GM12878 (cell line): ENCODE results near the gene ATXN1. TPM values are rescaled to one million over a fixed set of nuclear protein-coding genes. Genes with fewer than 3 reads are reported as not detected.

Experiments used
- ATAC-seq: fragments of 200-7000 bp; cut with Tn5 transposase; 3 replicates; pipeline ENCODE4 v1.9.1; 2020; ENCODE audit warnings: mild to moderate bottlenecking, moderate library complexity
- BruUV-seq: library from RNA; stranded (reverse); fragments of 400-500 nt; replicated peaks from 2 replicates; lab custom pipeline; 2021; lab: Mats Ljungman, UMichigan
- CTCF ChIA-PET: fragments of 300-600 bp; sonication (Branson Sonifier 250); formaldehyde crosslinking; extraction: SDS; loops from one replicate; lab custom pipeline; 2021; ENCODE audit warnings: inconsistent platforms; lab: Yijun Ruan, JAX
- POLR2A ChIA-PET: fragments of 350-600 bp; formaldehyde crosslinking; extraction: SDS; loops from one replicate; lab custom pipeline; 2021; ENCODE audit warnings: inconsistent platforms; lab: Charles Lee
- RAD21 ChIA-PET: fragments of 300-600 bp; sonication (Branson Sonifier 250); formaldehyde crosslinking; loops from one replicate; lab custom pipeline; 2023; ENCODE audit warnings: antibody characterized with exemption; ENCODE audit not compliant: unreplicated experiment; lab: Charles Lee
- SMC1A ChIA-PET: fragments of 300-600 bp; sonication (Branson Sonifier 250); formaldehyde crosslinking; loops from one replicate; lab custom pipeline; 2023; ENCODE audit not compliant: unreplicated experiment, uncharacterized antibody; lab: Charles Lee
- DNase-seq: peaks from one replicate; pipeline ENCODE4 v3.0.0-alpha.2; 2011; ENCODE audit warnings: low read depth, low spot score
- FAIRE-seq: peaks from 3 replicates; lab custom pipeline; 2011; peaks lifted over from hg19 to GRCh38; lab: Jason Lieb, UNC
- H2AFZ ChIP-seq: 2 replicates; pipeline ENCODE4 v1.6.0; 2011; ENCODE audit warnings: low read depth, low read length, control low read depth; ENCODE audit not compliant: control insufficient read depth
- H3K27ac ChIP-seq: 2 replicates; pipeline ENCODE4 v1.5.1; 2011; ENCODE audit warnings: control low read depth; ENCODE audit not compliant: control insufficient read depth, insufficient read depth
- H3K27me3 ChIP-seq, 2 experiments: replicated peaks in 1 of 2; 2 replicates each; pipeline versions ENCODE4 v1.6.0 to v1.6.1; 2011; ENCODE audit warnings: low read length in 1 of 2; ENCODE audit not compliant: control insufficient read depth in 2 of 2, insufficient read depth in 2 of 2
- H3K36me3 ChIP-seq, 2 experiments: 2 replicates each; pipeline ENCODE4 v1.5.1; 2011; ENCODE audit warnings: low read length in 1 of 2; ENCODE audit not compliant: control insufficient read depth in 2 of 2, insufficient read depth in 2 of 2
- H3K4me1 ChIP-seq: 2 replicates; pipeline ENCODE4 v1.6.1; 2011; ENCODE audit warnings: mild to moderate bottlenecking, low read length, moderate library complexity, mixed read lengths; ENCODE audit not compliant: control insufficient read depth, insufficient read depth
- H3K4me2 ChIP-seq: 2 replicates; pipeline ENCODE4 v1.6.0; 2011; ENCODE audit warnings: control low read depth; ENCODE audit not compliant: control insufficient read depth, insufficient read depth
- H3K4me3 ChIP-seq: fragments of 200-600 bp; sonication (generic); 2 replicates; pipeline ENCODE4 v1.5.1; 2016
- H3K79me2 ChIP-seq: 2 replicates; pipeline ENCODE4 v1.6.0; 2011; ENCODE audit warnings: low read length; ENCODE audit not compliant: control insufficient read depth, insufficient read depth
- H3K9ac ChIP-seq: 2 replicates; pipeline ENCODE4 v1.8.0; 2011; ENCODE audit warnings: low read length, control low read depth, mixed read lengths; ENCODE audit not compliant: control insufficient read depth, insufficient read depth
- H3K9me3 ChIP-seq: replicated peaks from 3 replicates; pipeline ENCODE4 v1.5.1; 2011; ENCODE audit warnings: mild to moderate bottlenecking, low read length; ENCODE audit not compliant: control insufficient read depth, insufficient read depth
- H4K20me1 ChIP-seq: 2 replicates; pipeline ENCODE4 v1.6.0; 2011; ENCODE audit not compliant: control insufficient read depth, insufficient read depth
- CEBPB ChIP-seq, 2 experiments: fragments of 150-350 bp in 1 of 2; IDR thresholded peaks; 2 replicates each; pipeline ENCODE4 v1.6.1; 2012 to 2014; ENCODE audit warnings: low read depth in 2 of 2, low read length in 2 of 2, borderline replicate concordance in 1 of 2, inconsistent platforms in 1 of 2
- CREB1 ChIP-seq: IDR thresholded peaks from 2 replicates; pipeline ENCODE4 v1.6.1; 2012; ENCODE audit warnings: low read depth, mild to moderate bottlenecking, inconsistent platforms
- NR2C1 ChIP-seq: fragments of 450-650 bp; IDR thresholded peaks from 2 replicates; pipeline ENCODE4 v1.6.1; 2017; ENCODE audit warnings: antibody characterized with exemption, mild to moderate bottlenecking, moderate library complexity
- RELA ChIP-seq: fragments of 450-650 bp; IDR thresholded peaks from 2 replicates; pipeline ENCODE4 v1.8.0; 2014; ENCODE audit warnings: borderline replicate concordance; ENCODE audit not compliant: partially characterized antibody
- REST ChIP-seq: IDR thresholded peaks from 2 replicates; pipeline ENCODE4 v1.6.1; 2012; ENCODE audit warnings: mild to moderate bottlenecking, low read depth, low read length
- STAT1 ChIP-seq: fragments of 450-650 bp; conservative IDR thresholded peaks from 2 replicates; pipeline ENCODE4 v1.6.1; 2014; ENCODE audit warnings: antibody characterized with exemption, mild to moderate bottlenecking
- TCF12 ChIP-seq: IDR thresholded peaks from 2 replicates; pipeline ENCODE4 v1.6.1; 2011; ENCODE audit warnings: low read depth, mild to moderate bottlenecking, low read length
- WGBS: methylation state at CpG from one replicate; pipeline ENCODE4 v1.1.6; 2016; ENCODE audit warnings: low lambda C conversion rate; ENCODE audit not compliant: insufficient replicate concordance, insufficient coverage; ENCODE audit errors: missing lambda C conversion rate; 5-methylcytosine and 5-hydroxymethylcytosine counted together
- in situ Hi-C: fragments of 300-500 bp; cut with MboI; formaldehyde crosslinking; loops from 9 replicates; pipeline ENCODE4 v1.14.3; 2018; ENCODE audit warnings: mixed read lengths
- intact Hi-C: fragments of 100-400 bp; cut with micrococcal nuclease; formaldehyde crosslinking; loops from one replicate; pipeline ENCODE4 v1.14.2; 2022; ENCODE audit not compliant: unreplicated experiment
- polyA plus RNA-seq, 11 experiments: library from polyadenylated mRNA; depleted of rRNA in 4 of 11; unstranded in 6 of 11; stranded (reverse) in 5 of 11; fragments of >200 nt; fragmentation: Nextera tagmentation in 4 of 11; fragmentation: Illumina TruSeq in 1 of 11; extraction: Ambion mirVana in 4 of 11; extraction: Trizol in 1 of 11; gene quantifications; 1 replicate in 1 of 11; 2 replicates in 10 of 11; pipeline versions ENCODE4 v1.2.1 to v1.2.3, GENCODE V29; 2011 to 2016; ENCODE audit warnings: inconsistent platforms in 2 of 11, missing spikeins in 2 of 11, low read depth in 1 of 11
- total RNA-seq, 4 experiments: library from RNA; depleted of rRNA in 3 of 4; stranded (reverse); fragments of >200 nt in 3 of 4; fragmentation: Illumina TruSeq in 1 of 4; extraction: Trizol in 1 of 4; gene quantifications; 2 replicates each; pipeline versions ENCODE4 v1.2.1 to v1.2.3, GENCODE V29; 2013 to 2021
- TF ChIP-seq, protein P1 (sequence below): IDR thresholded peaks from 2 replicates; pipeline ENCODE4 v1.6.1; 2012; ENCODE audit warnings: improper control_type of control experiment, low read depth, low read length; ENCODE audit not compliant: insufficient replicate concordance

Gene ATXN1
- total and polyA plus RNA-seq, 10 of the 15 experiments (the other 5 are each of a cell fraction or from before 2014, with no cell fraction given): 12.2 to 51.2 (median 20.5) TPM

DNA sequence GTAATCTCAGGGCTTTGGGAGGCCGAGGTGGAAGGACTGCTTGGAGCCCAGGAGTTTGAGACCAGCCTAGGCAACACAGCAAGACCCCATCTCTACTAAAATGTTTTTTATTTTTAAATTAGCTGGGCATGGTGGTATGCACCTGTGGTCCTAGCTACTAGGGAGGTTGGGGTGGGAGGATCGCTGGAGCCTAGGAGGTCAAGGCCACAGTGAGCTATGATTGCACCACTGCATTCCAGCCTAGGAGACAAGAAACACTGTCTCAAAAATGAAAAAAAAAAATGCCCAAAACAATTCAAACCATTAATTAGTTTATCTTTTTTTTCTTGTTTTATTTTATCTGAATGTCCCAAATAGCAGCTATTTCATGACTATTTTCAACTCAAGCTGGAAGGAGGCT, 437.1 kb downstream of the ATXN1 start (continued):
- no peak for TF ChIP-seq REST

GRCh38 chr6:16322666-16323312, 438.5 kb downstream of the ATXN1 start:
- Histone ChIP-seq H3K27ac (peak overlapping the region; percentile 29), H4K20me1 (no peaks in the 10 kb centered on the region), H3K9me3 (no peaks in the 10 kb centered on the region; the same call in 2 of the 3 replicates), H3K9ac (peak overlapping the region; percentile 31; the same call in 1 of the 2 replicates), H3K27me3 (no peaks in the 10 kb centered on the region), H3K4me1 (peaks cover 28% of the 10 kb centered on the region), H3K36me3 (peaks cover 16 to 39% of the 10 kb centered on the region in 2 experiments; a peak in 3 of 4 replicates), H2AFZ (peak overlapping the region; percentile 65), H3K4me3 (no peak overlapping the region), H3K4me2 (peak overlapping the region; percentile 39; the same call in 1 of the 2 replicates), H3K79me2 (no peaks in the 10 kb centered on the region; the same call in 1 of the 2 replicates)
- FAIRE-seq (peak; percentile 96), DNase-seq (no peak), ATAC-seq (no peak)
- 30% methylated on average over 11 of the region's 11 CpGs for WGBS
- ChIA-PET RAD21 (interaction anchor here (1.3 to 2.2 kb wide), 5 partner anchors 9 to 440 kb away, joined by 3 to 7 read pairs (median 4); no protein-coding TSS in a partner anchor), SMC1A (interaction anchor here (0.6 to 3.3 kb wide), 7 partner anchors 11 to 714 kb away, joined by 3 to 13 read pairs (median 3); no protein-coding TSS in a partner anchor), CTCF (interaction anchor here (0.9 to 9.3 kb wide), 5 partner anchors 8 to 448 kb away, joined by 3 to 53 read pairs (median 4); no protein-coding TSS in a partner anchor), POLR2A (interaction anchor here (0.6 kb wide), 1 partner anchor 329 kb away, joined by 3 read pairs; no protein-coding TSS in a partner anchor)
- BruUV-seq: no TSS peak
- intact Hi-C loops (no loop called here), in situ Hi-C loops (no loop called here)
- TF ChIP-seq, protein P1, sequence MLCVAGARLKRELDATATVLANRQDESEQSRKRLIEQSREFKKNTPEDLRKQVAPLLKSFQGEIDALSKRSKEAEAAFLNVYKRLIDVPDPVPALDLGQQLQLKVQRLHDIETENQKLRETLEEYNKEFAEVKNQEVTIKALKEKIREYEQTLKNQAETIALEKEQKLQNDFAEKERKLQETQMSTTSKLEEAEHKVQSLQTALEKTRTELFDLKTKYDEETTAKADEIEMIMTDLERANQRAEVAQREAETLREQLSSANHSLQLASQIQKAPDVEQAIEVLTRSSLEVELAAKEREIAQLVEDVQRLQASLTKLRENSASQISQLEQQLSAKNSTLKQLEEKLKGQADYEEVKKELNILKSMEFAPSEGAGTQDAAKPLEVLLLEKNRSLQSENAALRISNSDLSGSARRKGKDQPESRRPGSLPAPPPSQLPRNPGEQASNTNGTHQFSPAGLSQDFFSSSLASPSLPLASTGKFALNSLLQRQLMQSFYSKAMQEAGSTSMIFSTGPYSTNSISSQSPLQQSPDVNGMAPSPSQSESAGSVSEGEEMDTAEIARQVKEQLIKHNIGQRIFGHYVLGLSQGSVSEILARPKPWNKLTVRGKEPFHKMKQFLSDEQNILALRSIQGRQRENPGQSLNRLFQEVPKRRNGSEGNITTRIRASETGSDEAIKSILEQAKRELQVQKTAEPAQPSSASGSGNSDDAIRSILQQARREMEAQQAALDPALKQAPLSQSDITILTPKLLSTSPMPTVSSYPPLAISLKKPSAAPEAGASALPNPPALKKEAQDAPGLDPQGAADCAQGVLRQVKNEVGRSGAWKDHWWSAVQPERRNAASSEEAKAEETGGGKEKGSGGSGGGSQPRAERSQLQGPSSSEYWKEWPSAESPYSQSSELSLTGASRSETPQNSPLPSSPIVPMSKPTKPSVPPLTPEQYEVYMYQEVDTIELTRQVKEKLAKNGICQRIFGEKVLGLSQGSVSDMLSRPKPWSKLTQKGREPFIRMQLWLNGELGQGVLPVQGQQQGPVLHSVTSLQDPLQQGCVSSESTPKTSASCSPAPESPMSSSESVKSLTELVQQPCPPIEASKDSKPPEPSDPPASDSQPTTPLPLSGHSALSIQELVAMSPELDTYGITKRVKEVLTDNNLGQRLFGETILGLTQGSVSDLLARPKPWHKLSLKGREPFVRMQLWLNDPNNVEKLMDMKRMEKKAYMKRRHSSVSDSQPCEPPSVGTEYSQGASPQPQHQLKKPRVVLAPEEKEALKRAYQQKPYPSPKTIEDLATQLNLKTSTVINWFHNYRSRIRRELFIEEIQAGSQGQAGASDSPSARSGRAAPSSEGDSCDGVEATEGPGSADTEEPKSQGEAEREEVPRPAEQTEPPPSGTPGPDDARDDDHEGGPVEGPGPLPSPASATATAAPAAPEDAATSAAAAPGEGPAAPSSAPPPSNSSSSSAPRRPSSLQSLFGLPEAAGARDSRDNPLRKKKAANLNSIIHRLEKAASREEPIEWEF: no peak
- TF ChIP-seq NR2C1: no peak
- TF ChIP-seq STAT1: no peak
- no peak for TF ChIP-seq CEBPB (IDR thresholded peaks at IDR 0.05; ENCODE audit: borderline replicate concordance in 1 of 2, low read depth in 2 of 2, low read length in 2 of 2)
- TF ChIP-seq TCF12: peak; percentile 79
- TF ChIP-seq CREB1: peak; percentile 86
- no peak for TF ChIP-seq RELA
